ENCODE measurements around the gene ELK4.

The ELK4 gene

GRCh38 chr1:205585169-205585834 is 46.5 kb downstream of the ELK4 start:
- no peak for DNase-seq (ENCODE audit: low read depth in 2 of 2)
- TF ChIP-seq, protein P1, sequence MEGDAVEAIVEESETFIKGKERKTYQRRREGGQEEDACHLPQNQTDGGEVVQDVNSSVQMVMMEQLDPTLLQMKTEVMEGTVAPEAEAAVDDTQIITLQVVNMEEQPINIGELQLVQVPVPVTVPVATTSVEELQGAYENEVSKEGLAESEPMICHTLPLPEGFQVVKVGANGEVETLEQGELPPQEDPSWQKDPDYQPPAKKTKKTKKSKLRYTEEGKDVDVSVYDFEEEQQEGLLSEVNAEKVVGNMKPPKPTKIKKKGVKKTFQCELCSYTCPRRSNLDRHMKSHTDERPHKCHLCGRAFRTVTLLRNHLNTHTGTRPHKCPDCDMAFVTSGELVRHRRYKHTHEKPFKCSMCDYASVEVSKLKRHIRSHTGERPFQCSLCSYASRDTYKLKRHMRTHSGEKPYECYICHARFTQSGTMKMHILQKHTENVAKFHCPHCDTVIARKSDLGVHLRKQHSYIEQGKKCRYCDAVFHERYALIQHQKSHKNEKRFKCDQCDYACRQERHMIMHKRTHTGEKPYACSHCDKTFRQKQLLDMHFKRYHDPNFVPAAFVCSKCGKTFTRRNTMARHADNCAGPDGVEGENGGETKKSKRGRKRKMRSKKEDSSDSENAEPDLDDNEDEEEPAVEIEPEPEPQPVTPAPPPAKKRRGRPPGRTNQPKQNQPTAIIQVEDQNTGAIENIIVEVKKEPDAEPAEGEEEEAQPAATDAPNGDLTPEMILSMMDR (IDR thresholded peaks at IDR 0.05; ENCODE audit: low read depth, low read length): no peak
- no peak overlapping the region for H3K4me3 ChIP-seq (replicated peaks in 1 of 2; ENCODE audit: low read depth in 2 of 2, low read length in 2 of 2)

DNA sequence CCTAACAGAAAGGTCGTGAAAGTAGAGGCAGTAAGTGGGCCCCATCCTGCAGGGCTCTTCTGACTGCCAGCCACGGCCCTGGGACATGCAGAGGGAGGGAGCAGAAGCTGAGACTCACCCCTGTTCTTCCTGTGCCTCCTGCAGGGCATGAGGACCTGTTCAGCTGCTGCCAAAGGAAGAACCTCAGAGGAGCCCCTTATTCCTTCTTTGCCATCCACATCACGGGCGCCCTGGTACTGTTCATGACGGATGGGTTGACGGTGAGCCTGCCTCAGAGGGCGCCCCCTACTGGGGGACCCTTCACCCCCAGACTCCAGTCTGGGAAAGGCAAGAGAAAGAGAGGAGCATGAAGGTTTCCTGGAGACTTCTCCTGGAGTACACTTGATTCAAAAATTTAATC is 47.1 kb downstream of the ELK4 start:
- TF ChIP-seq, protein P1 (IDR thresholded peaks at IDR 0.05; ENCODE audit: low read depth, low read length): peak; percentile 43
- DNase-seq (ENCODE audit: low read depth in 2 of 2): no peak

GRCh38 chr1:205583461-205584130 is 48.2 kb downstream of the ELK4 start:
- DNase-seq (ENCODE audit: low read depth in 2 of 2): no peak
- H3K4me3 ChIP-seq (replicated peaks in 1 of 2; ENCODE audit: low read depth in 2 of 2, low read length in 2 of 2): no peak overlapping the region
- TF ChIP-seq, protein P1 (IDR thresholded peaks at IDR 0.05; ENCODE audit: low read depth, low read length): no peak

More for the DNA sequence above, 47.1 kb downstream of the ELK4 start:
- no peak overlapping the region for H3K4me3 ChIP-seq (replicated peaks in 1 of 2; ENCODE audit: low read depth in 2 of 2, low read length in 2 of 2)

DNA sequence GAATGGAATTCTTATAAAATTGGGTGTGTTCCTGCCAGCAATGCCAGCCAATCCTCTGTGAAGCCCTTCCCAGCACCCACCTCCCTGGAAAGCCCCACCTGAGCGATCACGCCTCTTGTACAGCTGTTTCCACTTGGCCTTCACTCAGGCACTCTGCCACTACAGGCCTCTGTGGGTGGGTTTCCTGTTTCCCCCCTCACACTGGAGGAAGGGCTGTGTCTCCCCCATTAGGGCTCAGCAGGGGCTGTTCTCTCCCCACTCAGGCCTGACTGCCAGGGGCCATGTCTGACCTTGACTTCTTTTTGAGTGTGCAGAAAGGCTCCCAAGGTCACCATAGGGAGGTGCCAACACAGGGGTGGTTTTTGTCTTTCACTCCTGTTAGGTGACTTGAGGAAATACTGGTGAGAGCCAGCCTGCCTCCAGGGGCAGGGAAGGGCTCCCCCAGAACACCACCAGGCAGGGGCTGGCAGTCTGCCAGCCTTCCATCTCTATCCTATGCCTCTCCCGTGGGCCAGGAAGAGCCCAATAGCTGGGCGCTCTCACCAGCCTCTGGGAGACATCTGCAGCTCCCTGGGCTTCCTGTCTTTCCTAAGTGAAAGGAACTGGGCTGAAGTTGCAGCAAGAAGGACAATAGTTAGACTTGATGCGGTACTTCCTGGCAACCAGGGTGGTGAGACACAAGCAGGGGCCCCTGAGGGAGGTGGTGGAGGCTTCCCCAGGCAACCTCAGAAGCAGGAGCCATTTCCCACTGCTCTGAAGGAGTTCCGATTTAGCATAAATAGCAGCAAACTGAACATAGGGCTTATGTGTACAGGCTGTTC is 49.1 kb downstream of the ELK4 start:
- H3K4me3 ChIP-seq (replicated peaks in 1 of 2; ENCODE audit: low read depth in 2 of 2, low read length in 2 of 2): no peak overlapping the region
- TF ChIP-seq, protein P1 (IDR thresholded peaks at IDR 0.05; ENCODE audit: low read depth, low read length): no peak
- DNase-seq (ENCODE audit: low read depth in 2 of 2): peak in 1 of 2 donors; percentile 15

- no peak overlapping the region for H3K4me3 ChIP-seq (replicated peaks in 1 of 2; ENCODE audit: low read depth in 2 of 2, low read length in 2 of 2)
- no peak for DNase-seq (ENCODE audit: low read depth in 2 of 2)
- TF ChIP-seq, protein P1 (IDR thresholded peaks at IDR 0.05; ENCODE audit: low read depth, low read length): no peak
These were observed 49.8 kb downstream of the ELK4 start for GRCh38 chr1:205582046-205582445.

DNA sequence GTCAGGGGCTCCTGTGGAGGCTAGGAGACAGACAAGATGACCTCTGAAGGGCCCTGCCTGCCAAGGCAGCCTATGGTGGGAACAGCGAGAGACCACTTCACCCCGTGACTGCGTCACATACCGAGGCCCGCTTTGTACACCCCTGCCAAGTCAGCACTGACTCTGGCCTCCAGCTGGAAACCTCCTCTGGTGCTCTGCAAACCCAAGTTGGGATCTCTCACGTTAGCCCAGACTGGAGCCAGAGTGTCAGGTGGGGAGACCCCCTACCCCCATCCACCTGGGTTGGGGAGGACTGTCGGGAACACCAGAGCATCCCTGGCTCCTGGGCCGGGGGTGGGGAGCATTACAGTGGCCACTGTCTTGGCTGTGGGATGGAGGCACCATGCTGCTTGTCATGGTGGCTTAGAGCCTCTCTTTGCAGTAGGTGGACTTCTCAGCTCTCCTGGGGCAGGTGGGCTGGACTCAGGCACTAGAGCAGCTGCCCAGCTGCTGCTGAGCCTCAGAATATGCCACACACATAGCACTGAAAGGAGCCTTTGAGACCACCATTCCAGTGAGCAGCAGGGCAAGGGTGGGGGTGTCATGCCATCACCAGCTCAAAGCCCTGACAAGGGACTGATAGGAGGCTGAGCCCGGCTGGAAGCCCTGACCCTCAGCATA is 50.4 kb downstream of the ELK4 start:
- TF ChIP-seq, protein P1 (IDR thresholded peaks at IDR 0.05; ENCODE audit: low read depth, low read length): no peak
- no peak overlapping the region for H3K4me3 ChIP-seq (replicated peaks in 1 of 2; ENCODE audit: low read depth in 2 of 2, low read length in 2 of 2)
- no peak for DNase-seq (ENCODE audit: low read depth in 2 of 2)

Measured in cardiac fibroblast (primary cell).